Choroid plexus epithelial cell (primary cell): ENCODE data around the gene STK40.

Experiments used
- DNase-seq: peaks from one replicate; pipeline ENCODE4 v3.0.0-alpha.2; 2010; ENCODE audit warnings: low read depth
- H3K4me3 ChIP-seq: 2 replicates; pipeline ENCODE4 v1.5.1; 2011; ENCODE audit warnings: low read depth, mild to moderate bottlenecking, control low read depth, low read length, moderate library complexity
- CTCF ChIP-seq: conservative IDR thresholded peaks from 2 replicates; pipeline ENCODE4 v1.5.1; 2011; ENCODE audit warnings: low read depth, mild to moderate bottlenecking, control low read depth, inconsistent platforms, low read length, moderate library complexity

Gene STK40

DNA sequence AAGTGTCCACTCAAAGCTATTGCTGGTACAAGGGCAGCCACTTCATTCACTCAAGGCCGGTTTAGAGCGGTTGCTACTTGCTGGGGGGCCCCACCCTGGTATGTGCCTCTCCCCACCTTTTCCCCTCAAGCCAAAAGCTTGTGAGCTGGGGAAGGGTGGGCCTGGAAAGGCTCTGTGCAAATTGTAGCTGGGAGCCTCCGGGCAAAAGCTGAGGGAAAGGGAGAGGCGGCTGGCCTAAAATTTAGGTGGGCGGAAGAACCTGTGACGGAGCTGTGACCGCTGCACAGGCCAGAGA, 79.9 kb downstream of the STK40 start:
- no peak for TF ChIP-seq CTCF
- H3K4me3 ChIP-seq = no peak overlapping the region
- no peak for DNase-seq

DNA sequence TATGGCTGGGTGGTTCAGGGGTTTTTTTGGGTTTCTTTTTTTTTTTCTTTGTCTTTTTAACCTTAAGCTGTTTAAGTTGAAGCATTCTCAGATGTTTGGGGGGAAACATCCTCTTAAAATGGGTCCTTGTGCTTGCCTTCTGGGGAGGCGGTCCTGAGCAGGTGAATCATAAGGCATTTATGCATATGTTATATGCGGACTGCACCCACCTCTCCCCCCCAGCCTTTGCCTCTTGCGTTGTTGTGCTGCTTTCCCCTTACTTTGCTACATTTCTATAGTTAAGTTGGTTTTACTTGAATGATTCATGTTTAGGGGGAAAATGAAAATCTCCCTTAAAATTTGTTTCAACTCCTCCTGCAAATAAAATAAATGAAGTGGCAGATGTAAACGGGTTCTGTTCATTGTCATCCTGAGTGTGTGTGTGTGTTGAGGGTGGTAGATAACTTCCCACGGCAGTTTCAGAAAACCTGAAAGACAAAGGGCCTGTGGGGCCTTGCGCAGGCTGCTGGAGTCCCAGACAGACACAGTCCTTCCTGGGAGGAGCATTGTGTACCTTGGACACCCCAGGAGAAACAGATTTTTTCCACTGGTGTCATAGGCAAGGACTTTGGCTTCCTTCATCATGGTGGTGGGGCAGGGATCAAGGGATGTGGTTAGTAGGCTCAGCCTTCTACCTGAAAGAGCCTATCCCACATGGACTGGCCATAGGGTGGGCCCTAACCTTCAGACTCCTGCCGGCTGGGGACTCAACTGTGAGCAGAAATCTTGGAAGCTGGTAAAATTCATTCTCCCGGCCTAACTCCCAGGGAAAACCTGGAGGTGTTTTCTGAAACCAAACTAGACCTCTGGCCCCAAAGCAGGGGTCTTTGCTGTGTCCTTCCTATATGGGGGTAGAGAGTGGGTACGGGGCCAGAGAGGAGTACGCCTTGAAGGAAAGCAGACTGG, 80.5 kb downstream of the STK40 start:
- no peak overlapping the region for H3K4me3 ChIP-seq
- no peak for TF ChIP-seq CTCF
- no peak for DNase-seq

DNA sequence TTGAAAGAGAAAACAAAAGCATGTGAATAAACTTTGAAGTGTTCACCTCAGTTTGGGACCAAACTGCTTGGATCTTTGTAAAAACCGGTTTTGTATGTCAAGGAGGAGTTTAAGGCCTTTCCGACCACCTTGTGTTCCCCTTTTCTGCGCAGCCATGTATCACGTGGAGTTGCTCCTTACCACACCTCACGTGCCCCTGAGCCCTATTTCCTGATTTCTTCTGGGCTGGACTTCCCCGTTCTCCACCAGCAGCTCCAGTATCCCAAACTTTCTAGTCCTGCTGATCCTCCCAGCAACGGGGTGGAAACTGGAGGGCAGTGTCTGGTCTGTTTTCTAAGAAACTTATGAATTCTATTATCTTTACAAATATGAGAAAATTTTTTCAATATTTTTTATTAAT, 81.2 kb downstream of the STK40 start:
- H3K4me3 ChIP-seq = no peak overlapping the region
- no peak for DNase-seq

DNA sequence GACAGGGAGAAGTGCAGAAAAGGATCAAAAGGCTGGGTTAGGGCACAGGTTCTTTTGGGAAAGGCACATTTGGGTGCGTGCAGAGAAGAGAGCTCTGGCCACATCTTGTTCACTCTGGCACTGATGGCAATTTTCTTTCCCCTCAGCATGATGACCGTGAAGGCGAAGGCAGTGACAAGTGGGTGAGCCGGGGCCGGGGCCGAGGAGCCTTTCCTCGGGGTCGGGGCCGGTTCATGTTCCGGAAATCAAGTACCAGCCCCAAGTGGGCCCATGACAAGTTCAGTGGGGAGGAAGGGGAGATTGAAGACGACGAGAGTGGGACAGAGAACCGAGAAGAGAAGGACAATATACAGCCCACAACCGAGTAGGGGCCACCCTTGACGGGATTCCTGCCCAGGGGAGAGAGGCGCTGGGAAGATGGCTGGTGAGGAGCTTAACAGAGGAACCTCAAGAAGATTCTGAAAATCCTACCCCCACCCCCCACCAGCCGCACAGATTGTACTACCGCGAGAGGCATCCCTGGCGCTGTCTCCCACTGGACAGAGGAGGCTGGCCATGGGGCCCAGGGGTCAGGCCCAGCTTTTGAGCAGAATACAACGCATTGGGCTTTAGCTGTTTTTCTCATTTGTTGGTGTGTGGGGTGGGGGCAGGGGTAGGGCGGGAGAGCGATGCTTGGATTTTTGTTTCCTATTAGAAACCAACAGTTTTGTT, 81.9 kb downstream of the STK40 start:
- DNase-seq = no peak
- TF ChIP-seq CTCF = no peak
- H3K4me3 ChIP-seq = no peak overlapping the region

More for the DNA sequence above, 81.2 kb downstream of the STK40 start:
- TF ChIP-seq CTCF = no peak

DNA sequence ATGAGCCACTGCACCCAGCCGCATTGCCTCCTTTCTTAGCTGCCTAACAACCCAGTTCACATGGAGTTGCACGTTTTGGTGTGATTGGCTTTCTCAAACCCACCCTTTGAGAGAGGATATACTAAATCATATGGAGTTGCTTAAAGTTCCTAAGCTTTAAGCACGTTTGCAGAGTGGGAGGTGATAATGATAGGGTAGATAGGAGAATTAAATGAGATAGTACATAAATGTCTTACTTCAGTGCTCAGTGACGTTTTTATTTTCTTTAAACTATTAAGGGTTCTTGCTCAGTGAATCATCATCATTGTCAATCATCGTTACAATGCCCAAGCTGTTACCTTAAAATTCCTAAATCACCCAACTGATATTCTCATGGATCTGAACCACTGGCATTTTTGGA, 82.5 kb downstream of the STK40 start:
- no peak for TF ChIP-seq CTCF
- no peak for DNase-seq
- H3K4me3 ChIP-seq = no peak overlapping the region

DNA sequence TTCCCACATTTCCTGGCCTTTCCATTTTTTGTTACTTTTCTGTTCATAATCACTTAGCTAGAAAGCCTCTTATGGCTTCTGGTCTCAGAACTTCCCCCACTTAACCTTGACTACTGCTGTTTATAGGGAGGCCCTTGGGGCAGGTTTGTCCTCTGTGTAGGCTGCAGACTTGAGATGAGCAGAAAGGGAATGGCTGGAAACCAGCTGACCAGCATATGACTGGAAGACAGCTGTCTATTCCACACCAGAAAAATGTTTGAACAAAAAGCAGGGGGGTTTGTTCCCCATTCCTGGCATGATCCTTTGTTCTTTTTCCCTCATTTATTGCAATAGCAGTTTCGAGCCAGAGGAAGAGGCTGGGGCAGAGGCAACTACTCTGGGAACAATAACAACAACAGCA, 84.5 kb downstream of the STK40 start:
- no peak for TF ChIP-seq CTCF
- DNase-seq = no peak
- no peak overlapping the region for H3K4me3 ChIP-seq
